ENCODE measurements around the gene SEM1.
"Not testable (repeated sequence)": the region's sequence is repeated elsewhere in the genome, so short reads cannot be mapped to it uniquely, and the experiment has no call there.

Gene SEM1

DNA sequence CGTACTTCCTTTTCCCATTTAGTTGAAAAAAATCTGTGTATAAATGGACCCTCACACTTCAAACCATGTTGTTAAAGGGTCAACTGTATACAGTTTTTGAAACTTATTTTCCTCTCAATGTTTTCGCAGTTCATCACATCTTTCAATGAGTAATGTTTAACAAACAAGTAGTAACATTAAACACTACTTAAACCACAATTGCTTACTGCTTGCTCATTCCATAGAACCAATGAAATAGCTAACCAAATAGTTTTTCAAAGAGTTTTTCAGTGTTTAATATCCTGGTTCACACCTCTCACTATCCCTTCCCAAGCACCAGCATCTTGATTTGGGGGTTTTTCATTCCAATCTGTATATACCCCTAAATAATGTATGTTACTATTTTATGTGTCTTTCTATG lies 9.1 kb downstream of the SEM1 start:
- DNase-seq = no peak

DNA sequence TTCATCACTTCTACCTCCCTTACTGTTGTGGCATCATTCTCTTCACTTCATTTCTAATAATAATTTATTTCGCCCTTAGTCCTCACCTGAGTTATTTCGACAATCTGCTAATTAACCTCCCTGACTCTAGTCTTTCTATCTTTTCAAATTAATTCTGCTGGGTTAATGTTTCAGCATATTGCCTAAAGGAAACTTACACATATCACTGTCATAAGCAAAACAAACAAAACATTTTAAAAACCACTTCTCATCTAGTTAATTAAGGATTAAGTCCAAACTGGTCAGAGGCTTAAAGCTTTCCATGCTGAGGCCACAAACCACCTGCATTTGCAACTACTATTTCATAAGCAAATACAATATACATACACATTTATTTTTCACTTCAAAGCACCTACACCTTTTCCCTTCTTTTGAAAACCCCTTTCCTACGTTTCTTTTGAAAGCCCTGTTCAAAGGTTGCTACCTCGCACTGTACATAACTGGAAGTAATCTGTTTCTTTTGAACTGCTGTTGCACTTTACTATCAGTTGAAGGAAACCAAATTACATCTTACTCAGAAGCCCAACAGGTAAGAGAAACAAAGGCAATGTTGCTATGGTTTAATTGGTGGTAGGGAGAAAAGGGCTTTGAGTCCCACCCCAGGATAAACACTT lies 10.3 kb downstream of the SEM1 start:
- no peak for DNase-seq

DNA sequence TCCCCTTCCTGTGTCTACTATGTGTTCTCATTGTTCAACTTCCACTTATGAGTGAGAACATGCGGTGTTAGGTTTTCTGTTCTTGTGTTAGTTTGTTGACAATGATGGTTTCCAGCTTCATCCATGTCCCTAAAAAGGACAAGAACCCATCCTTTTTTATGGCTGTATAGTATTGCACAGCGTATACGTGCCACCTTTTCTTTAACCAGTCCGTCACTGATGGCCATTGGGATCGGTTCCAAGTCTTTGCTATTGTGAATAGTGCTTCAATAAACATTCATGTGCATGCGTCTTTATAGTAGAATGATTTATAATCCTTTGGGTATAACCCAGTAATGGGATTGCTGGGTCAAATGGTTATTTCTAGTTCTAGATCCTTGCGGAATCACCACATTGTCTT lies 11.2 kb downstream of the SEM1 start:
- DNase-seq = not testable (repeated sequence)

DNA sequence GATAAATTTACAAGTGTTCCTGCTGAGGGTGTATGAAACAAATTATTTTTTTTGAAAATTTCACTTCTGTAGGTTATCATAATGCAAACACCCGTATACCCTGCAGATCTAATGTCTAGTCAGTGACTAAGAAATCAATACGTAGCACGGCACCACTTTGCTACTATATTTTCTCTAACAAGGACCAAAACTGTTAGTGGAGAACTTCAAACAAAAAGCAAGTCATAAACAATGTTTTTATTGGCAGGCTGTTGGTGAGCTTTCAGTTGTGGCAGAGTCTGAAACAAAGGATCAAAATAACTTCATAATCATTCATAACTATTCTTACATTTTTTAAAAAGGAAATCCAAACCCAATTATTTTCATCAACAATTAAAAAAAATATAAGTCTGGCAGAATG lies 11.8 kb downstream of the SEM1 start:
- no peak for DNase-seq

DNA sequence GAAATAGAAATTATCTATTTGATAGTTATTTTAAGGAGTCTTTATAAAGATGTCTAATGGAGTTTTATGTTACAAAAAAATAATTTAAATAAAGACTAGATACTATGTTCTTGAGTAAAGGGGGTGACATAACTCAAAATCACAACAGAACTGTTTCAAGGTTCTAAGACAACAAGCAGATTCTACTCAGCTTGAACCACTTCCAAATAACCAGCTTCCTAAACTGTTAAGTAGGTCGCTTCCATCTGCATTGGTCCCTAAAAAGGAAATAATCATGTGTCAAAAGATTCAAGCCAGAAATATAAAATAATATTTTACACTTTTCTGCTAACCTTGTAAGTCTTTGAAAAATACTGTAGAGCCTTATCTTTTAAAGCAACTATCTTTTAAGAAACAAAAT lies 14.1 kb downstream of the SEM1 start:
- DNase-seq = no peak

DNA sequence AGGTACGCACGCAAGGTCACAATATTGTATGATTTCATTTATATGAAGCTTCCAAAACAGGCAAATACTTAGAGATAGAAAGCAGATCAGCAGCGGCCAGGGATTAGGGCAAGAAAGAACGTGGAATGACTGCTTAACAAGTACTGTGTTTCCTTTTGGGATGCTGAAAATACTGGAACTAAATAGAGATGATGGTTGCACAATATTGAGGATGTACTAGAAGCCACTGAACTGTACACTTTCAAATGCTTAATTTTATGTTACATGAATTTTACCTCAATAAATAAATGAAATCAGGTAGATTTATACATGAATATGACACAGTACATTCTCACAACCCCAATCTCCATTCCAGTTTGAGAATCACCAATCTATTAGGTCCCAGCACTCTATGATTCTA lies 15.6 kb downstream of the SEM1 start:
- no peak for DNase-seq

DNA sequence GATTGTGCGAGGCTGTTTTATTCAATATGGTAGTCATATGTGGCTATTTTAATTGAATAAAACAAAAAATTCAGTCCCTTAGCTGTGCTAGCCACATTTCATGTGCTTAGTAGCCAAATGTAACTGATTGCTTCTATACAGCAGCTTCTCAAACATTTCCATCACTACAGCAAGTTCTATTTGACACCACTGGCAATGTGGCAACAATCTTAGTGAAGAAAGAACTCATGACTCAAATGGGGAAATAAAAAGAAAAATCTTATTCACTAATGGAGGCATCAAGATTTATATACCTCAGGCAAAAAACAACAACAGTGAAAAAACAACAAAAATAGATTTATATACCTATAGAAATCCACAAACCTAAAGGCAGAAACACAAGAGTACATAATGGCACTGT lies 17.9 kb downstream of the SEM1 start:
- no peak for DNase-seq

DNA sequence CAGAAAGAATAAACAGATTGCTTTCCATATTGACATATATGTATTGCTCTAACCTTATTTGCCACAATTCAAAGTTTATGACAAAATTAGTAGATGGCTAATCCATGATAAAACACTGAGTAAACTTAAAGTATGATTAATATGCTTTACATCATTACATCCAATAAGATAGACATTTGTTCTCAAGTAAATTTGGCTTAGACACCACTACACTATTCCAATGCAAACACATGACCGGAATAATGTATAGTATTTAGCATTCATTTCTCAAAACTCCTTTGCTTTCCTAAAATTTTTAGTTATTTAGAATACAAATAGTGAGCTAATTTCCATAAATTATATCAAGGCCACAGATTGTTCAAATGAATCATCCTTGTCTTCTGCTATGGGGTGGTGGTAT lies 20.2 kb downstream of the SEM1 start:
- DNase-seq = no peak

DNA sequence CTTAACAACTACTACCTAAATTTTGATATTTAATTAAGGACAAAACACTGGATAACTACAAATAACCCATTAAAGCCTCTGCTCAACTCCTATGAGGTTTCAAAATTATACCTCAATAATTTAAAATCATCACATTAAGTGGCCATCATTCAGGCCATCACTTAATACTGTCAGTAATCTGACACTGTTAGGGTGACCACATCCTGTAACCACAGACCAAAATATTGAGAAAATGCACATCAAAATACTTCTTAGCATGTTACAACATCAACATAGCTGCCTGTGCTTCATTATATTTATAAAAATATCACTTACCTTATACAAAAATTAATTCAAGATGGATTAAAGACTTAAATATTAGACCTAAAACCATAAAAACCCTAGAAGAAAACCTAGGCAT lies 23.3 kb downstream of the SEM1 start:
- DNase-seq = no peak

DNA sequence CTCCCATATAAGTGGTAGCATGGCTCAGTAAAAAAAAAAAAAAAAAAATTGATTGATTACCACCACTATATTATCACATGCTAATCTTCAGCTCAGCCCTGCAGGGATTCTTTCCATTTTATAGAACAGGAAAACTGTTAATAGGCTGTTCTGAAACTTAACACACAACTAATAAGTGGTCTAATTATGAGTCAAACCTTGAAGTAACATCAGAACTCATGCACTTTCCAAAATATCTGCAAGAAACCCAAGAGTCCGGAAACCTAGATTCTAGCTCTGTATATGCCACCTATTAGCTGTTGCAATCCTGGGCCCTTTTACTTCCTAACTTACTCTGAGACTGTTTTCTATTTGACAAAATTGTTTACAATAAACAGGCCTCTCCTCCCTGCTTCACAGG lies 23.9 kb downstream of the SEM1 start:
- no peak for DNase-seq

DNA sequence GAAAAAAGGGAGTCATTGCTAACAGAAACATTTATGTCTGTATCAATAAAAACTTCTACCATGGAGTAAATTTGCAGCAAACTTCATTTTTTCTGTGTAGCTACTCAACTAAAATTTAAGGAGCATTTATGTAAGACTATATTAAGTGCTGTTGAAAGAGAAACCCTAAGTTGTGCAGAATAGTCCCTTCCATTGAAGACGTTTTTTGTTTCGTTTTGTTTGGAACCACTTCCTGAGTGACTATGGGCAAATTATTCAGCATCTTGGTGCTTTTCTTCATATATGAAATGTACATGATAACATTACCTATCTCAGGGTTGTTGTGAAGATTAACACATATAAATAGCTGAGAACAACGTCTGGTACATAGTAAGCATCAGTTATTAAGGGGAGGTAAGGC lies 24.3 kb downstream of the SEM1 start:
- no peak for DNase-seq

DNA sequence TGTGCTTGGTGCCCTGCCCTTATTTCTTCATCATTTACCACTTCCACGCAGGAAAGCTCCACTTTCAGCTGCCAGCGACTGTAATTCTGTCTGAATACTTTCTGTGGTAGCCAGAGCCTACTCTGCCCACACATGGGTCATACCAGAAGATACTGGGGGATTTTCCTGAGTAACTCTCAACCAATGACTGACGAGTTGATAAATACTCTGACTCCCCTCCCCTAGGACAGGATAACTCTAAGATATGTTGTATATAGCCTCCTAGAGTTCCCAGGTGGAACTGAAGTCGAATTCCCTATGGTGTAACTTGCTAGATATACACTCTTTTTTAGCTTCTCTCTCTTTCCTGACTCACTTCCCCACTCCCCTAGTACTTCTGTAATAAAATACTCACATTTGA lies 29.8 kb downstream of the SEM1 start:
- peak; percentile 23 for DNase-seq

DNA sequence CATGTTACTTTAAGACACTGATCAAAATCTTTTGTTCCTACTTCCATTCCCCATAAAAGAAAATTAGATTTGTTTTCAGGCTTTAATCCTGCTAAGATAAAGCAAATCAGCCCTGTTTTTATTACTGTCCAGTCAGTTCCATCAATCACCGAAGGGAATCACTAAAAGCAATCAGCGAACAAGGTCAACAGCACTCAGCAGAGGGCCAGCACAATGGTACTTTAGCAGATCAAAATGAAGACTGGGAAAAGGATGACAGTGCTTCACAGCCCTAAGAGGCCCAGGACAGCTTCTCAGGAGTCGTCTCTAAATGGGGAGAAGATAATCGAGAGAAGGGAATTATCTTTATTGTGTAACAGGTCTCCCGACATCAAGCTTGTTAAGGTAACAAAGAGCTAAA lies 32.7 kb downstream of the SEM1 start:
- DNase-seq = no peak

DNA sequence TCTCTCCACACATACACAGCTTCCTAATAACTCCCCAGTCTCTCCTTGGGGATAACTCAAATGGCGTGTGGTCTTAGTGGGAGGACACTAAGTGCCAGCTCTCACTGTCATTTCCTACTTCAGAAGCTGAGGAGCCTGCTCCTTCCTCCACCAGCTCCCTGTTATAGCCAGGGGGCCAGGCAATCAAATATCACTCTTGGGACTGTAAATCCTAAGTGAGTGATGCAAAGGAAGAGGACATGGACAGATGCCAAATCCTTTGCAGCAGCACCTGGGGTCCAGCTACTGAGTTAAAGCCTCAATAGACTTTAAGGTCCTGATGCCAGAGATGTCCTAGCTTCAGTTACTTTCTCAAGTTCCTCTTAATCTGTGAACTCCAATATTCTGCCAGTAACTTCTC lies 34.1 kb downstream of the SEM1 start:
- no peak for DNase-seq

DNA sequence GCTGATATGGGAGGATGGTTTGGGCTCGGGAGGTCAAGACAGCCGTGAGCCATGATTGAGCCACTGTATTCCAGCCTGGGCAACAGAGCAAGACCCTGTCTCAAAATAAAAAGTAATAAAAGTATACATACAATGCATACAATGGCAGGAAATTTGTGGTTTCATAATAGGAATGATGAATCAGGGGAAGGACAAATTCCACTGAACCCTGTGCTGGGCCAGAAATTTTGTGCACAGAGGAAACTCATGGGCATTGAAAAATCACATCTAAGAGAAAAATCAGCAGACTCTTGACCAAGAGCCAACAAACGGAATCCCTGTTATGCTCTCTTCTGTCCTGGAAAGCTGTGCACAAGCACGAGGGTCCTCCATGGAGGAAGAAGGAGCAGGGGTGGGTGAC lies 35.1 kb downstream of the SEM1 start:
- DNase-seq = no peak

DNA sequence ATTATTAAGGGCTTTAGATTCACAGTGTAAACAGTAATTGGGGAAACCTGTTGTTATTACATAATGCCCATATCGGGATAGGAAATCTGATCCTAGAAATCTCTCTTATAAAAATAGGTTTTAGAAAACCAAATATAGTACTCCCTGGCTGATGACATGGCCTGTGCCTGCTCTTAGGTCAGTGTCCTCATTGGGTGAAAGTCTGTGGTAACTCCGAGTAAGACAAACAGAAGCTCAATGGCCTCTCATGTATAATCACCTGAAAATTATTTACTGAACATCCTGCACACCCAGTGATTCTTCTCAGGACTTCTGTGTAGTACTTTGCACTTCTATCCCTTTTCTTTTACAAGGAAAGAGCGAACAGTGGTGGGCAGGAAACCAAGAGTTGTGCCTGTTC lies 37.8 kb downstream of the SEM1 start:
- DNase-seq = no peak

DNA sequence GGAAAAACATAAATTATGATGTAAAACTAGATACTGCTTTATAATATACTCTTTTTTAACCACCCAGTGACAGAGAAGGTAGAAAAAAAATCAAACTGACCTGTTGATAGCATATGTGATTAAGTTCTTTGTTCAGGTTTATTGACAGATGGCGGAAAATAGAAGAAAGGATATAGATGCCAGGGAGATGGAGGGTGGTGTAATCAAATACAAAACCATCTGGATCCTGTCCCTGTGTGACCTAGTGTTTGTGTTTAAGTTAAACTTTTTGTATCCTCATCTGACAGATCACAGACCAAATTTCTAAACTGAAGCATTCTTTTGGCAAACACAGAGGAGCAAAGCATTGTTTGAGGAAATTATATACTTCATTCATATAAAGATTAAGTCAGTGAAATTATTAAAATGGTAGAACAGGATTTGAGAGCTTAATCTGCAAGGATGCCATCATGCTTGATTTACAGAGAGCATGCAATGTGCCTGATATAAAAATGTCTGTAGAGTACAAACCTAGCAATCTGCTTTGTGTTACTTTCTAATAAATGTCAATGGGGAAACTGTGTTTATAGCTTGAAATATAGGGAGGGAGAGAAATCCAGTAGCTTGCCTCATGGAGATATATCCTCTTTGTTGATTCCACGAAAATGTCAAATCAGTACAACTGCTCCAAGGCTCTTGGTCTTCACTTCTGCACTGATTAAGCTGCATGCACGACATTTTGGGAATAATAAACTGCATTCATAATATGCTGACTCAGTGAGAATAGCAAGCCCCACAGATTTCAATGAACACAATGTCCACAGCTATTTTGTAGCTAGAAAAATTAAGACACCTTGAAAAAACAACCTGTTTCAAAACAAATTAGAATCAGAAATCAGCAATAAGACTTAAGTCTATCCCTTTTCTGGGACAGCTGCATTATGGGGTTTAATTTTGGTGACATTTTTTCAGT lies 39.0 kb downstream of the SEM1 start:
- DNase-seq = peak; percentile 14

DNA sequence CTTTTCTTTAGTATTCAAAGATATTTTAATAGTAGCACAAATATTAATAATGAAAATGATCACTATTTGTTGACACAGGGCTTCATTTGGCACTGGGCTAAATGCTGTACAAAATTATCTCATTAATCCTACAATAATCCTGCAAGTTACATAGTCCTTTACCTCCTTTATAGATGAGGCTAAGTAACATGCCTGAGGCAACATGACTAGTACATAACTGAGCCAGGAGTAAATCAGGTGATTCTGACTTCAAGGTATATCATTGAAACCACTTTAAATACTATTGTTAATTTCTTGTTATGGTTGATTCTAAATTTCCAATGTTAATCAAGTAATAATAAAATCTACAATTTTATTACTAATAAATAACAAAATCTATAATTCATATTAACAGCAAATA lies 39.8 kb downstream of the SEM1 start:
- no peak for DNase-seq

DNA sequence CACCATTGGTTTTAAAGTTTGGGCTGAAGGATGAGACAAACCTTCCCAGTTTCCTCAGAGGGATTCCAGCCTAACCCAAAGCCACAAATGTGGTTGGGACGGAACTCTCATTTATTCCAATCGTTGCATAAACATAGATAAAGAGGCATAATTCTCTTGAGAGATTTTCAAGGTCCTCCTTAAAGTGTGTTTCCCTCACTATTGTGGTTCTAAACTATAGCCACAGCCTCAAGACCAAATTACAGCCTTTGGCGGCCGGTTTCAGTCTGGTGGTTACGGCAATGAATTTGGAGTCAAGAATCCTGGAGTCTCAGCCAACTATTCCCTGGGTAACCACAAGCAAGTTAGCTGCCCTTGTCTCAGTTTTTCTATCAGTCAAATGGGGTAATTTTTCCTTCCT lies 42.6 kb downstream of the SEM1 start:
- DNase-seq = no peak

DNA sequence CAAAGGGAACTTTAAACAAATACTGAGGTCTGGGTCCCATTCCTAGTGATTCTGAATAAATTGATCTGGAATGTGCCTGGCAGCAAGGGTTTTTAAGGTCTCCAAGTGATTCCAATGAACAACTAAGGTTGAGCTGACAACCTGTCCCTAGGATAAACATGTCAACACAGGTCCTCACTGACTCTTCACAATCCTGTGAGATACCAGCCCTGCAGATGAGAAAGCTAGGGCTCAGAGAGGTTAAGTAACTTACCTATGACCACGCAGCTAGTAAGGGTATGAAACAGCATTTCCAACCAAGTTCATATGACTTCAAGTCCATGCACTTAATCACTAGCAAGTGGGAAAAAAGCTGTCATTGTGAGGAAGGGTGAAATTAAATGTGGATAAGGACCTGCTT lies 44.0 kb downstream of the SEM1 start:
- no peak for DNase-seq

DNA sequence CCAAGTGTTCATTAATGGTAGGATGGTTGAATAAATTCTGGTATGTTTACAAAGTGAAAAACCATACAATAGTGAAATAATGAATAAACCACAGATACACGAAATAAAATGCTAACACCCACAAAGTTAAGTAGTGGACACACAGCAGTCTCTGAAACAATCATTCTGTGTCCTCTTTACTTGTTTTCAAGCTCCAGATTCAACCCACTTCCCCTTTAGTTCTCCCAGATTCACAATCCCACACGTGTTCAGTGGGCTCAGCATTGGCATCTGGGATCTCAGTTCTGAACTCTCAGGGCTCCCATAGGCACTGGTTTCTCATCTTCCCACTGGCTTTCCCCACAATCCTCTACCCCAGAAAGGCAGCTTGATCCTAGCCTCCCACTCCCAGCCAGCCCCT lies 44.9 kb downstream of the SEM1 start:
- no peak for DNase-seq

DNA sequence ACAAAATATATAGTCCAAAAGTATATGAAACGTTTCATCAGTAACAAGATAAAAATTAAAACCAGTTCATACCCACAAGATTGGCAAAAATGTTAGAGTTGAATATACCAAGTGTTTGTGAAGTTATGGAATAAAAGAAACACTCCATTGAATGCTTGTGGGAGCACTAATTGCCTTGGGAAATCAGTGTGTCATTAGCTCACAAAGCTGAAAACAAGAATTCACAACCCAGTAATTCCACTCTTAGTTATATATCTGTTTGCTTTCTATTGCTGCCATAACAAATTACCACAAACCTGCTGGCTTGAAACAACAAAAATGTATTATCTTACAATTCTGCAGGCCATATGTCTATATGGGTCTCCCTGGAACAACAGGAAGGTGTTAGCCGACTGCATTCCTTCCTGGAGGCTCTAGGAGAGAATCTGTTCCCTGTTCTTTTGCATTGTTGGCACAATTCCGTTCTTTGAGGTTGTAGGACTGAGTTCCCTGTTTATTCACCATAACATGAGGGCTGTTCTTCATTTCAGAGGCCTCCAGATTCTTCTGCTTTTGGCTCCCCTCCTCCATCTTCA lies 45.7 kb downstream of the SEM1 start:
- DNase-seq = no peak

DNA sequence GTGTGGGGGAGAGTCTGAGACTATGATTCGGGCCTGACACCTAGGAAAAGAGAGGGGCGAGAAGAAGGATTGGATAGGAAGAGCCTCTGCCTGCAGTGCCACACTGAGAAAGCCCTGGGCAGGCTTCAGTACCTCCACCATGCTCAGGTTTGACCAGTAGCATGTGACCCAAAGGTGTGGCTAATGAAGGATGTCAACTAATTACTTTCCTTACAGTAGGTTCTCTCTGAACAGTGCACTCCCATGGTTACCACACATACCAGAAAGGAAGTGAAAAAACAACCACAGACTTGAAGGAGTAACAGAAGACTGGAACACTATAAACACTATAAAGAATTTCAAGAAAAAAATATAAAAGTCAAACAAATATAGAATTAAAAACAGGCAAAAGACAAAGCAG lies 46.2 kb downstream of the SEM1 start:
- DNase-seq = no peak

DNA sequence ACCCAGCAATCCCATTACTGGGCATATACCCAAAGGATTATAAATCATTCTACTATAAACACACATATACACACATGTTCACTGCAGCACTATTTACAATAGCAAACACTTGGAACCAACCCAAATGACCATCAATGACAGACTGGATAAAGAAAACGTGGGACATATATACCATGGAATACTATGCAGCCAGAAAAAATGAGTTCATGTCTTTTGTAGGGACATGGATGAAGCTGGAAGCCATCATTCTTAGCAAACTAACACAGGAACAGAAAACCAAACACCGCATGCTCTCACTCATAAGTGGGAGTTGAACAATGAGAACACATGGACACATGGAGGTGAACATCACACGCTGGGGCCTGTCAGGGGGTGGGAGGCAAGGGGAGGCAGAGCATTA lies 47.5 kb downstream of the SEM1 start:
- DNase-seq = not testable (repeated sequence)

Data from DMS53 (cell line).